ENCODE results near the gene SUN2.

GRCh38 chr22:38705235-38706100, 50.3 kb downstream of the SUN2 start, which contains the start of gene GTPBP1:
- no peak for TF ChIP-seq MYC (IDR thresholded peaks at IDR 0.05; ENCODE audit: low read depth, low read length)
- no peak for TF ChIP-seq CTCF (IDR thresholded peaks at IDR 0.05; ENCODE audit: extremely low read depth in 1 of 2, insufficient read depth in 1 of 2, low read depth in 1 of 2, low read length in 2 of 2)
- TF ChIP-seq POLR2A (IDR thresholded peaks at IDR 0.05; ENCODE audit: low read depth, low read length) = peak; percentile 85
- peak; percentile 56 for TF ChIP-seq POLR2AphosphoS5 (IDR thresholded peaks at IDR 0.05; ENCODE audit: insufficient read depth, low read depth, low read length)
- TF ChIP-seq MAX (IDR thresholded peaks at IDR 0.05; ENCODE audit: insufficient read depth, insufficient read length) = no peak
- no peak for TF ChIP-seq GATA2 (IDR thresholded peaks at IDR 0.05; ENCODE audit: insufficient read depth, insufficient read length, low read depth, low read length)
